ENCODE data around the gene SYNGAP1. TPM values are rescaled to one million over a fixed set of nuclear protein-coding genes. Genes with fewer than 3 reads are reported as not detected.
"Not testable (repeated sequence)": the region's sequence is repeated elsewhere in the genome, so short reads cannot be mapped to it uniquely, and the experiment has no call there.

Gene SYNGAP1
- polyA plus RNA-seq, 1 donor from 2014 or later = 4.3 TPM

DNA sequence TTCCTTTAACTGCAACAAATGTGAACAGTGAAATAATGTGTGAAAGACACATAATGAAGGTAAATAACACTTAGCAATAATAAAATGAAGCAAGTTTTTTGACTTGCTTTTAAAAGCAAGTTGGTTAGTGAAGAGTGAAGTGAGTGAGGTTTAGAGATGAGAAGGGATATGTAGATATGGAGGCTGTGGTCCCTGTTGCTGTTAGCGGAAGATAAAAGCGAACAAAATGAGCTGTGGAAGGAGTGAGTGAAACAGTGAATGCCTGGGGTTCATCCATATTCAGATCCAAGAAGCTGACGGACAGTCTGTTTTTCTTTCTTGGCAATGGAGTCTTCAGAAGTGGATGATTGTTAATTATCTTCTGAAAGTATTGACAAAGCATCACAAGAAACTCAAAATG is 58.0 kb downstream of the SYNGAP1 start:
- no peaks in the 10 kb centered on the region for H3F3A ChIP-seq (ENCODE audit: insufficient read depth, low read length, poor library complexity, severe bottlenecking)
- H2AFZ ChIP-seq (ENCODE audit: low read depth, low read length) = no peak overlapping the region
- H3K9ac ChIP-seq (ENCODE audit: low read length) = no peak overlapping the region
- no peaks in the 10 kb centered on the region for H3K9me2 ChIP-seq (ENCODE audit: insufficient read depth, low read length)
- no peaks in the 10 kb centered on the region for H3K27me3 ChIP-seq (ENCODE audit: insufficient read depth, low read depth, low read length)
- no peaks in the 10 kb centered on the region for H4K20me1 ChIP-seq (ENCODE audit: insufficient read depth)
- H3K4me3 ChIP-seq (ENCODE audit: low read length) = no peak overlapping the region
- H3K36me3 ChIP-seq (ENCODE audit: insufficient read depth, low read length) = no peaks in the 10 kb centered on the region
- no peak overlapping the region for H3K4me2 ChIP-seq (ENCODE audit: low read length)
- no peaks in the 10 kb centered on the region for H3K9me3 ChIP-seq (ENCODE audit: low read length)
- TF ChIP-seq POLR2AphosphoS5 (IDR thresholded peaks at IDR 0.05) (no peak), SMC3 (conservative IDR thresholded peaks at IDR 0.05; ENCODE audit: poor library complexity) (no peak), RAD21 (conservative IDR thresholded peaks at IDR 0.05) (no peak), EP300 (conservative IDR thresholded peaks at IDR 0.05; ENCODE audit: poor library complexity, severe bottlenecking) (no peak), EZH2 (IDR thresholded peaks at IDR 0.05; ENCODE audit: borderline replicate concordance, insufficient read depth, low read length, poor library complexity, severe bottlenecking) (no peak), MXI1 (conservative IDR thresholded peaks at IDR 0.05; ENCODE audit: poor library complexity, severe bottlenecking) (no peak), TAF1 (IDR thresholded peaks at IDR 0.05; ENCODE audit: low read depth) (no peak)
- TF ChIP-seq, protein P1, sequence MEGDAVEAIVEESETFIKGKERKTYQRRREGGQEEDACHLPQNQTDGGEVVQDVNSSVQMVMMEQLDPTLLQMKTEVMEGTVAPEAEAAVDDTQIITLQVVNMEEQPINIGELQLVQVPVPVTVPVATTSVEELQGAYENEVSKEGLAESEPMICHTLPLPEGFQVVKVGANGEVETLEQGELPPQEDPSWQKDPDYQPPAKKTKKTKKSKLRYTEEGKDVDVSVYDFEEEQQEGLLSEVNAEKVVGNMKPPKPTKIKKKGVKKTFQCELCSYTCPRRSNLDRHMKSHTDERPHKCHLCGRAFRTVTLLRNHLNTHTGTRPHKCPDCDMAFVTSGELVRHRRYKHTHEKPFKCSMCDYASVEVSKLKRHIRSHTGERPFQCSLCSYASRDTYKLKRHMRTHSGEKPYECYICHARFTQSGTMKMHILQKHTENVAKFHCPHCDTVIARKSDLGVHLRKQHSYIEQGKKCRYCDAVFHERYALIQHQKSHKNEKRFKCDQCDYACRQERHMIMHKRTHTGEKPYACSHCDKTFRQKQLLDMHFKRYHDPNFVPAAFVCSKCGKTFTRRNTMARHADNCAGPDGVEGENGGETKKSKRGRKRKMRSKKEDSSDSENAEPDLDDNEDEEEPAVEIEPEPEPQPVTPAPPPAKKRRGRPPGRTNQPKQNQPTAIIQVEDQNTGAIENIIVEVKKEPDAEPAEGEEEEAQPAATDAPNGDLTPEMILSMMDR (IDR thresholded peaks at IDR 0.05; ENCODE audit: poor library complexity, severe bottlenecking) = no peak
- TF ChIP-seq, protein P2, sequence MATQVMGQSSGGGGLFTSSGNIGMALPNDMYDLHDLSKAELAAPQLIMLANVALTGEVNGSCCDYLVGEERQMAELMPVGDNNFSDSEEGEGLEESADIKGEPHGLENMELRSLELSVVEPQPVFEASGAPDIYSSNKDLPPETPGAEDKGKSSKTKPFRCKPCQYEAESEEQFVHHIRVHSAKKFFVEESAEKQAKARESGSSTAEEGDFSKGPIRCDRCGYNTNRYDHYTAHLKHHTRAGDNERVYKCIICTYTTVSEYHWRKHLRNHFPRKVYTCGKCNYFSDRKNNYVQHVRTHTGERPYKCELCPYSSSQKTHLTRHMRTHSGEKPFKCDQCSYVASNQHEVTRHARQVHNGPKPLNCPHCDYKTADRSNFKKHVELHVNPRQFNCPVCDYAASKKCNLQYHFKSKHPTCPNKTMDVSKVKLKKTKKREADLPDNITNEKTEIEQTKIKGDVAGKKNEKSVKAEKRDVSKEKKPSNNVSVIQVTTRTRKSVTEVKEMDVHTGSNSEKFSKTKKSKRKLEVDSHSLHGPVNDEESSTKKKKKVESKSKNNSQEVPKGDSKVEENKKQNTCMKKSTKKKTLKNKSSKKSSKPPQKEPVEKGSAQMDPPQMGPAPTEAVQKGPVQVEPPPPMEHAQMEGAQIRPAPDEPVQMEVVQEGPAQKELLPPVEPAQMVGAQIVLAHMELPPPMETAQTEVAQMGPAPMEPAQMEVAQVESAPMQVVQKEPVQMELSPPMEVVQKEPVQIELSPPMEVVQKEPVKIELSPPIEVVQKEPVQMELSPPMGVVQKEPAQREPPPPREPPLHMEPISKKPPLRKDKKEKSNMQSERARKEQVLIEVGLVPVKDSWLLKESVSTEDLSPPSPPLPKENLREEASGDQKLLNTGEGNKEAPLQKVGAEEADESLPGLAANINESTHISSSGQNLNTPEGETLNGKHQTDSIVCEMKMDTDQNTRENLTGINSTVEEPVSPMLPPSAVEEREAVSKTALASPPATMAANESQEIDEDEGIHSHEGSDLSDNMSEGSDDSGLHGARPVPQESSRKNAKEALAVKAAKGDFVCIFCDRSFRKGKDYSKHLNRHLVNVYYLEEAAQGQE (IDR thresholded peaks at IDR 0.05; ENCODE audit: borderline replicate concordance) = no peak
- H3K79me2 ChIP-seq (replicated peaks; ENCODE audit: insufficient read depth, low read length) = no peaks in the 10 kb centered on the region
- H3K27ac ChIP-seq (ENCODE audit: low read length) = no peak overlapping the region

DNA sequence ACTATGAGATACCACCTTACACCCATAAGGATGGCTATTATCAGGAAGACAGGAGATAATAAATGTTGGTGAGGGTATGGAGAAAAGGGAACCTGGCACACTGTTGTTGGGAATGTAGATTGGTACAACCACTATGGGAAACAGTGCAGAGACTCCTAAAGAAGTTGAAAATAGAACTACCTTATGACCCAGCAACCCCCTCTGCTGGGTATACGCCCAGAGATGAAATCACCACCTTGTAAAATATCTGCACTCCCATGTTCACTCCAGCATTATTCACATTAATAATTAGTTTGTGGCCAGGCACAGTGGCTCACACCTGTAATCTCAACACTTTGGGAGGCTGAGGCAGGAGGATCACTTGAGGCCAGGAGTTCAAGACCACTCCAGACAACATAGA is 61.3 kb downstream of the SYNGAP1 start:
- Histone ChIP-seq H3K9me2 (ENCODE audit: insufficient read depth, low read length) (no peaks in the 10 kb centered on the region), H3K9me3 (ENCODE audit: low read length) (no peaks in the 10 kb centered on the region), H2AFZ (ENCODE audit: low read depth, low read length) (no peak overlapping the region), H3K4me3 (ENCODE audit: low read length) (no peak overlapping the region), H3K4me2 (ENCODE audit: low read length) (no peak overlapping the region), H3K9ac (ENCODE audit: low read length) (no peak overlapping the region), H3K27me3 (ENCODE audit: insufficient read depth, low read depth, low read length) (no peaks in the 10 kb centered on the region), H3K27ac (ENCODE audit: low read length) (no peak overlapping the region), H3K79me2 (replicated peaks; ENCODE audit: insufficient read depth, low read length) (no peaks in the 10 kb centered on the region), H3F3A (ENCODE audit: insufficient read depth, low read length, poor library complexity, severe bottlenecking) (no peaks in the 10 kb centered on the region), H4K20me1 (ENCODE audit: insufficient read depth) (no peaks in the 10 kb centered on the region), H3K36me3 (ENCODE audit: insufficient read depth, low read length) (no peaks in the 10 kb centered on the region)
- TF ChIP-seq, protein P1 (IDR thresholded peaks at IDR 0.05; ENCODE audit: poor library complexity, severe bottlenecking) = no peak
- TF ChIP-seq SMC3 (conservative IDR thresholded peaks at IDR 0.05; ENCODE audit: poor library complexity) = no peak
- no peak for TF ChIP-seq MXI1 (conservative IDR thresholded peaks at IDR 0.05; ENCODE audit: poor library complexity, severe bottlenecking)
- no peak for TF ChIP-seq POLR2AphosphoS5 (IDR thresholded peaks at IDR 0.05)

DNA sequence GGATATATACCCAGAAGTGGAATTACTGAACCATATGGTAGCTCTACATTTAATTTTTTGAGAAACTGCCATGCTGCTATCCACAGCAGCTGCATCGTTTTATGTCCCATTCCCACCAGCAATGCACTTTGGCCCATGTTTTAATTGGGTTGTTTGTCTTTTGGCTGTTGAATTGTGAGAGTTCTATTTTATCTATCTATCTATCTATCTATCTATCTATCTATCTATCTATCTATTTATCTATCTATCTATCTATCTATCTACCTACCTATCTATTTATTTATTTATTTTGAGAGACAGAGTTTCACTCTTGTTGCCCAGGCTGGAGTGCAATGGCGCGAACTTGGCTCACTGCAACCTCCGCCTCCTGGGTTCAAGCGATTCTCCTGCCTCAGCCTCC is 62.8 kb downstream of the SYNGAP1 start:
- not testable (repeated sequence) for H3K36me3 ChIP-seq (ENCODE audit: insufficient read depth, low read length)

More for the DNA sequence above, 62.8 kb downstream of the SYNGAP1 start:
- H3K9me2 ChIP-seq (ENCODE audit: insufficient read depth, low read length); H3K9me3 ChIP-seq (ENCODE audit: low read length); H3K4me3 ChIP-seq (ENCODE audit: low read length); H4K20me1 ChIP-seq (ENCODE audit: insufficient read depth); H3K4me2 ChIP-seq (ENCODE audit: low read length); H3K79me2 ChIP-seq (replicated peaks; ENCODE audit: insufficient read depth, low read length); H2AFZ ChIP-seq (ENCODE audit: low read depth, low read length); H3K27me3 ChIP-seq (ENCODE audit: insufficient read depth, low read depth, low read length); H3K9ac ChIP-seq (ENCODE audit: low read length); H3K27ac ChIP-seq (ENCODE audit: low read length); H3F3A ChIP-seq (ENCODE audit: insufficient read depth, low read length, poor library complexity, severe bottlenecking): not testable (repeated sequence)

Measured in neural cell (in vitro differentiated cells).